HepG2 (cell line): Measurements from ENCODE around the gene MTHFD1L. TPM values are rescaled to one million over a fixed set of nuclear protein-coding genes. Genes with fewer than 3 reads are reported as not detected.

Source experiments
- GFI1 ChIP-seq: sonication (generic); formaldehyde crosslinking; IDR thresholded peaks from 2 replicates; pipeline ENCODE4 v1.5.0; 2020; ENCODE audit warnings: missing genetic modification reagents, mild to moderate bottlenecking, borderline replicate concordance
- KAT8 ChIP-seq: IDR thresholded peaks from 2 replicates; pipeline ENCODE4 v1.6.1; 2016; ENCODE audit warnings: missing genetic modification reagents, missing compliant biosample characterization
- MTF1 ChIP-seq: sonication (generic); formaldehyde crosslinking; IDR thresholded peaks from 2 replicates; pipeline ENCODE4 v1.5.0; 2020; ENCODE audit warnings: missing genetic modification reagents
- MXD4 ChIP-seq: IDR thresholded peaks from 2 replicates; pipeline ENCODE4 v1.6.1; 2016; ENCODE audit warnings: mild to moderate bottlenecking, missing biosample characterization, missing genetic modification reagents
- NR2F2 ChIP-seq: IDR thresholded peaks from 2 replicates; pipeline ENCODE4 v1.6.1; 2012; ENCODE audit warnings: low read depth, inconsistent platforms, borderline replicate concordance
- SIX1 ChIP-seq: sonication (generic); formaldehyde crosslinking; IDR thresholded peaks from 2 replicates; pipeline ENCODE4 v1.4.0; 2020; ENCODE audit warnings: missing genetic modification reagents, borderline replicate concordance
- SP140L ChIP-seq: sonication (generic); formaldehyde crosslinking; IDR thresholded peaks from 2 replicates; pipeline ENCODE4 v1.4.0; 2020; ENCODE audit warnings: missing genetic modification reagents, borderline replicate concordance
- STAG1 ChIP-seq: sonication (generic); formaldehyde crosslinking; IDR thresholded peaks from 2 replicates; pipeline ENCODE4 v1.4.0; 2020; ENCODE audit warnings: missing genetic modification reagents
- USF2 ChIP-seq, 2 experiments: sonication (generic) in 1 of 2; formaldehyde crosslinking in 1 of 2; IDR thresholded peaks; 2 replicates each; pipeline versions ENCODE4 v1.5.1 to v1.6.1; 2011 to 2020; ENCODE audit warnings: borderline replicate concordance in 1 of 2, low read depth in 1 of 2, low read length in 1 of 2, mild to moderate bottlenecking in 1 of 2, missing genetic modification reagents in 1 of 2, moderate library complexity in 1 of 2
- ZFX ChIP-seq: sonication (generic); formaldehyde crosslinking; IDR thresholded peaks from 2 replicates; pipeline ENCODE4 v1.4.0; 2020; ENCODE audit warnings: mild to moderate bottlenecking, low read depth, missing genetic modification reagents, moderate library complexity
- ZMYM4 ChIP-seq: sonication (generic); formaldehyde crosslinking; IDR thresholded peaks from 2 replicates; pipeline ENCODE4 v1.8.1; 2023; ENCODE audit warnings: mild to moderate bottlenecking, missing genetic modification reagents
- ZNF501 ChIP-seq: sonication (generic); formaldehyde crosslinking; IDR thresholded peaks from 2 replicates; pipeline ENCODE4 v1.5.1; 2020; ENCODE audit warnings: mild to moderate bottlenecking, moderate library complexity, missing genetic modification reagents
- ZNF614 ChIP-seq: IDR thresholded peaks from 2 replicates; pipeline ENCODE4 v1.6.1; 2018; ENCODE audit warnings: missing biosample characterization, missing genetic modification reagents, inconsistent platforms, borderline replicate concordance
- ZNF740 ChIP-seq: sonication (generic); formaldehyde crosslinking; IDR thresholded peaks from 2 replicates; pipeline ENCODE4 v1.4.0; 2020; ENCODE audit warnings: missing genetic modification reagents
- ZNF780A ChIP-seq: sonication (generic); formaldehyde crosslinking; IDR thresholded peaks from 2 replicates; pipeline ENCODE4 v1.8.0; 2022; ENCODE audit warnings: mild to moderate bottlenecking, missing genetic modification reagents, moderate library complexity
- ZNF781 ChIP-seq: sonication (generic); formaldehyde crosslinking; IDR thresholded peaks from 2 replicates; pipeline ENCODE4 v1.5.1; 2020; ENCODE audit warnings: borderline replicate concordance, mild to moderate bottlenecking, missing genetic modification reagents; ENCODE audit errors: not compliant biosample characterization
- ZNF782 ChIP-seq: sonication (generic); formaldehyde crosslinking; IDR thresholded peaks from 2 replicates; pipeline ENCODE4 v1.4.0; 2020; ENCODE audit warnings: missing genetic modification reagents, mild to moderate bottlenecking, borderline replicate concordance
- polyA plus RNA-seq, 8 experiments: library from polyadenylated mRNA; depleted of rRNA in 3 of 8; stranded (reverse) in 7 of 8; unstranded in 1 of 8; fragments of >200 nt; fragmentation: Illumina TruSeq in 4 of 8; extraction: Trizol in 4 of 8; gene quantifications; 2 replicates each; pipeline versions ENCODE4 v1.2.1 to v1.2.3, GENCODE V29; 2011 to 2016; ENCODE audit warnings: low read depth in 4 of 8, missing spikeins in 1 of 8, mixed read lengths in 1 of 8; ENCODE audit not compliant: insufficient read depth in 1 of 8
- total RNA-seq, 5 experiments: library from RNA; depleted of rRNA; stranded (reverse); fragments of >200 nt; fragmentation: Illumina TruSeq; extraction: Trizol; gene quantifications; 2 replicates each; pipeline ENCODE4 v1.2.3, GENCODE V29; 2016; ENCODE audit warnings: low read depth in 1 of 5
- TF ChIP-seq, protein P1 (sequence below): IDR thresholded peaks from 2 replicates; pipeline ENCODE4 v1.6.1; 2016; ENCODE audit warnings: low read depth, missing genetic modification reagents, missing compliant biosample characterization
- TF ChIP-seq, protein P2 (sequence below): IDR thresholded peaks from 2 replicates; pipeline ENCODE4 v1.6.1; 2016

The MTHFD1L gene
- total and polyA plus RNA-seq, 2 of the 13 experiments (the other 11 are each of a cell fraction or from before 2014, with no cell fraction given) = 24.0 to 39.6 TPM

GRCh38 chr6:151014404-151015100 is 149.1 kb downstream of the MTHFD1L start (continued):
- TF ChIP-seq, protein P1, sequence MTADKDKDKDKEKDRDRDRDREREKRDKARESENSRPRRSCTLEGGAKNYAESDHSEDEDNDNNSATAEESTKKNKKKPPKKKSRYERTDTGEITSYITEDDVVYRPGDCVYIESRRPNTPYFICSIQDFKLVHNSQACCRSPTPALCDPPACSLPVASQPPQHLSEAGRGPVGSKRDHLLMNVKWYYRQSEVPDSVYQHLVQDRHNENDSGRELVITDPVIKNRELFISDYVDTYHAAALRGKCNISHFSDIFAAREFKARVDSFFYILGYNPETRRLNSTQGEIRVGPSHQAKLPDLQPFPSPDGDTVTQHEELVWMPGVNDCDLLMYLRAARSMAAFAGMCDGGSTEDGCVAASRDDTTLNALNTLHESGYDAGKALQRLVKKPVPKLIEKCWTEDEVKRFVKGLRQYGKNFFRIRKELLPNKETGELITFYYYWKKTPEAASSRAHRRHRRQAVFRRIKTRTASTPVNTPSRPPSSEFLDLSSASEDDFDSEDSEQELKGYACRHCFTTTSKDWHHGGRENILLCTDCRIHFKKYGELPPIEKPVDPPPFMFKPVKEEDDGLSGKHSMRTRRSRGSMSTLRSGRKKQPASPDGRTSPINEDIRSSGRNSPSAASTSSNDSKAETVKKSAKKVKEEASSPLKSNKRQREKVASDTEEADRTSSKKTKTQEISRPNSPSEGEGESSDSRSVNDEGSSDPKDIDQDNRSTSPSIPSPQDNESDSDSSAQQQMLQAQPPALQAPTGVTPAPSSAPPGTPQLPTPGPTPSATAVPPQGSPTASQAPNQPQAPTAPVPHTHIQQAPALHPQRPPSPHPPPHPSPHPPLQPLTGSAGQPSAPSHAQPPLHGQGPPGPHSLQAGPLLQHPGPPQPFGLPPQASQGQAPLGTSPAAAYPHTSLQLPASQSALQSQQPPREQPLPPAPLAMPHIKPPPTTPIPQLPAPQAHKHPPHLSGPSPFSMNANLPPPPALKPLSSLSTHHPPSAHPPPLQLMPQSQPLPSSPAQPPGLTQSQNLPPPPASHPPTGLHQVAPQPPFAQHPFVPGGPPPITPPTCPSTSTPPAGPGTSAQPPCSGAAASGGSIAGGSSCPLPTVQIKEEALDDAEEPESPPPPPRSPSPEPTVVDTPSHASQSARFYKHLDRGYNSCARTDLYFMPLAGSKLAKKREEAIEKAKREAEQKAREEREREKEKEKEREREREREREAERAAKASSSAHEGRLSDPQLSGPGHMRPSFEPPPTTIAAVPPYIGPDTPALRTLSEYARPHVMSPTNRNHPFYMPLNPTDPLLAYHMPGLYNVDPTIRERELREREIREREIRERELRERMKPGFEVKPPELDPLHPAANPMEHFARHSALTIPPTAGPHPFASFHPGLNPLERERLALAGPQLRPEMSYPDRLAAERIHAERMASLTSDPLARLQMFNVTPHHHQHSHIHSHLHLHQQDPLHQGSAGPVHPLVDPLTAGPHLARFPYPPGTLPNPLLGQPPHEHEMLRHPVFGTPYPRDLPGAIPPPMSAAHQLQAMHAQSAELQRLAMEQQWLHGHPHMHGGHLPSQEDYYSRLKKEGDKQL = 0 out of 2 replicates have a peak, but pooled peaks have one; percentile 37
- TF ChIP-seq MTF1 (CRISPR knock-in tag) (no peak), SIX1 (CRISPR knock-in tag) (peak; percentile 77), STAG1 (CRISPR knock-in tag) (peak; percentile 100), ZNF501 (peak; percentile 87), MXD4 (CRISPR knock-in tag) (peak; percentile 38; the same call in 1 of the 2 replicates), ZFX (CRISPR knock-in tag) (peak; percentile 75), NR2F2 (peak; percentile 47; the same call in 1 of the 2 replicates), ZNF782 (CRISPR knock-in tag) (no peak), USF2 (IDR thresholded peaks at IDR 0.05; ENCODE audit: low read depth, low read length) (no peak), USF2 (CRISPR knock-in tag; IDR thresholded peaks at IDR 0.05; ENCODE audit: borderline replicate concordance) (no peak), ZNF781 (CRISPR knock-in tag) (no peak), ZNF780A (CRISPR knock-in tag) (no peak), GFI1 (CRISPR knock-in tag) (peak; percentile 97), ZNF740 (CRISPR knock-in tag) (no peak), SP140L (peak; percentile 89; the same call in 1 of the 2 replicates), KAT8 (CRISPR knock-in tag) (peak; percentile 48; the same call in 1 of the 2 replicates), ZNF614 (peak; percentile 72), ZMYM4 (CRISPR knock-in tag) (peak; percentile 46; the same call in 1 of the 2 replicates)
- TF ChIP-seq, protein P2, sequence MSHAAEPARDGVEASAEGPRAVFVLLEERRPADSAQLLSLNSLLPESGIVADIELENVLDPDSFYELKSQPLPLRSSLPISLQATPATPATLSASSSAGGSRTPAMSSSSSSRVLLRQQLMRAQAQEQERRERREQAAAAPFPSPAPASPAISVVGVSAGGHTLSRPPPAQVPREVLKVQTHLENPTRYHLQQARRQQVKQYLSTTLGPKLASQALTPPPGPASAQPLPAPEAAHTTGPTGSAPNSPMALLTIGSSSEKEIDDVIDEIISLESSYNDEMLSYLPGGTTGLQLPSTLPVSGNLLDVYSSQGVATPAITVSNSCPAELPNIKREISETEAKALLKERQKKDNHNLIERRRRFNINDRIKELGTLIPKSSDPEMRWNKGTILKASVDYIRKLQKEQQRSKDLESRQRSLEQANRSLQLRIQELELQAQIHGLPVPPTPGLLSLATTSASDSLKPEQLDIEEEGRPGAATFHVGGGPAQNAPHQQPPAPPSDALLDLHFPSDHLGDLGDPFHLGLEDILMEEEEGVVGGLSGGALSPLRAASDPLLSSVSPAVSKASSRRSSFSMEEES (CRISPR knock-in tag) = peak; percentile 61; the same call in 1 of the 2 replicates
